Measurements from ENCODE around the gene PSME4.

GRCh38 chr2:54015798-54016699 lies 45.3 kb upstream of the PSME4 start:
- TF ChIP-seq, protein P1, sequence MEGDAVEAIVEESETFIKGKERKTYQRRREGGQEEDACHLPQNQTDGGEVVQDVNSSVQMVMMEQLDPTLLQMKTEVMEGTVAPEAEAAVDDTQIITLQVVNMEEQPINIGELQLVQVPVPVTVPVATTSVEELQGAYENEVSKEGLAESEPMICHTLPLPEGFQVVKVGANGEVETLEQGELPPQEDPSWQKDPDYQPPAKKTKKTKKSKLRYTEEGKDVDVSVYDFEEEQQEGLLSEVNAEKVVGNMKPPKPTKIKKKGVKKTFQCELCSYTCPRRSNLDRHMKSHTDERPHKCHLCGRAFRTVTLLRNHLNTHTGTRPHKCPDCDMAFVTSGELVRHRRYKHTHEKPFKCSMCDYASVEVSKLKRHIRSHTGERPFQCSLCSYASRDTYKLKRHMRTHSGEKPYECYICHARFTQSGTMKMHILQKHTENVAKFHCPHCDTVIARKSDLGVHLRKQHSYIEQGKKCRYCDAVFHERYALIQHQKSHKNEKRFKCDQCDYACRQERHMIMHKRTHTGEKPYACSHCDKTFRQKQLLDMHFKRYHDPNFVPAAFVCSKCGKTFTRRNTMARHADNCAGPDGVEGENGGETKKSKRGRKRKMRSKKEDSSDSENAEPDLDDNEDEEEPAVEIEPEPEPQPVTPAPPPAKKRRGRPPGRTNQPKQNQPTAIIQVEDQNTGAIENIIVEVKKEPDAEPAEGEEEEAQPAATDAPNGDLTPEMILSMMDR (IDR thresholded peaks at IDR 0.05): no peak
- TF ChIP-seq POLR2AphosphoS5 (IDR thresholded peaks at IDR 0.05): no peak

Data from prostate gland (tissue), 2 donors.